AG09319 (cell line): ENCODE measurements around the gene CTDSPL.

ENCODE experiments used
- DNase-seq: peaks from one replicate; pipeline ENCODE4 v3.0.0-alpha.2; 2010; ENCODE audit warnings: low read depth; ENCODE audit errors: extremely low read depth
- TF ChIP-seq, protein P1 (sequence below): IDR thresholded peaks from 2 replicates; pipeline ENCODE4 v1.5.1; 2011; ENCODE audit warnings: low read depth, mild to moderate bottlenecking, inconsistent platforms, low read length, moderate library complexity

CTDSPL gene

DNA sequence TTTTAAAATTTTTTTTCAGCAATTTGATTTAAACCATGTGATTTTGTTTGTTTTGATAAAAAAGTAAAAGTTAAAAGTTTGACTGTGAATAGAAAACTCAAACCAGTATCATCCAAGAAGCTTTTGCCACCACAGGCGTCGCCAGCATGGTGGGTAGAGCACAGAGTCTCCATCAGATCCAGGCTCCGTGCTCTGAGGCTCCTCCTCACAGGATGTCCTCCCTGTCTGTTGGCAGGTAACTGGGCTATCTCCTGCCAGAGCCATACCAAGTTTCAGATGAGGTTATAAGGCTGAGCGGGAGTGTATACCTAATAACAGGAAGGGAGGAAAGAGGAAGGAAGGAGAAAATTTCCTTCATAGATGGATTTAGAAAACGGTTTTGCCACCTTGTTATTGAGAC, 28.8 kb downstream of the CTDSPL start:
- no peak for DNase-seq
- TF ChIP-seq, protein P1, sequence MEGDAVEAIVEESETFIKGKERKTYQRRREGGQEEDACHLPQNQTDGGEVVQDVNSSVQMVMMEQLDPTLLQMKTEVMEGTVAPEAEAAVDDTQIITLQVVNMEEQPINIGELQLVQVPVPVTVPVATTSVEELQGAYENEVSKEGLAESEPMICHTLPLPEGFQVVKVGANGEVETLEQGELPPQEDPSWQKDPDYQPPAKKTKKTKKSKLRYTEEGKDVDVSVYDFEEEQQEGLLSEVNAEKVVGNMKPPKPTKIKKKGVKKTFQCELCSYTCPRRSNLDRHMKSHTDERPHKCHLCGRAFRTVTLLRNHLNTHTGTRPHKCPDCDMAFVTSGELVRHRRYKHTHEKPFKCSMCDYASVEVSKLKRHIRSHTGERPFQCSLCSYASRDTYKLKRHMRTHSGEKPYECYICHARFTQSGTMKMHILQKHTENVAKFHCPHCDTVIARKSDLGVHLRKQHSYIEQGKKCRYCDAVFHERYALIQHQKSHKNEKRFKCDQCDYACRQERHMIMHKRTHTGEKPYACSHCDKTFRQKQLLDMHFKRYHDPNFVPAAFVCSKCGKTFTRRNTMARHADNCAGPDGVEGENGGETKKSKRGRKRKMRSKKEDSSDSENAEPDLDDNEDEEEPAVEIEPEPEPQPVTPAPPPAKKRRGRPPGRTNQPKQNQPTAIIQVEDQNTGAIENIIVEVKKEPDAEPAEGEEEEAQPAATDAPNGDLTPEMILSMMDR: no peak

DNA sequence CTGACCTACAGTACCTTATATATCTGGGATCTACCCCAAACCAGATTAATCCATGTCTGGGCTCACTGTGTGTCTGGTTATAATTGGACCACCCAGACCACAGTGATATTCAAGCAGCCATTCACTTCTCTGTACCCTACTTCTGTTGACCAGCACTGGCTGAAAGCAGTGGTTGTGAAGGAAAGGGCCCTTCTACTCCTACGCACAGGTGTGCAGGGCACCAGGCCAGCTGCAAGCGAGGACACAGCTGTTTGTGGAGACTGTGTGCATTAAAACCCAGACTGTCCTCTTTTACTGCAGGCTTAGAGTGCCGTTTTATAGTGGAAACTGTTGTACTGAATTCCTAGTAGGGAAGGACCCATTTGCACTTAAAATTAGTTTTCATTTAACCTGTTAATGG, 29.5 kb downstream of the CTDSPL start:
- TF ChIP-seq, protein P1: no peak
- no peak for DNase-seq

DNA sequence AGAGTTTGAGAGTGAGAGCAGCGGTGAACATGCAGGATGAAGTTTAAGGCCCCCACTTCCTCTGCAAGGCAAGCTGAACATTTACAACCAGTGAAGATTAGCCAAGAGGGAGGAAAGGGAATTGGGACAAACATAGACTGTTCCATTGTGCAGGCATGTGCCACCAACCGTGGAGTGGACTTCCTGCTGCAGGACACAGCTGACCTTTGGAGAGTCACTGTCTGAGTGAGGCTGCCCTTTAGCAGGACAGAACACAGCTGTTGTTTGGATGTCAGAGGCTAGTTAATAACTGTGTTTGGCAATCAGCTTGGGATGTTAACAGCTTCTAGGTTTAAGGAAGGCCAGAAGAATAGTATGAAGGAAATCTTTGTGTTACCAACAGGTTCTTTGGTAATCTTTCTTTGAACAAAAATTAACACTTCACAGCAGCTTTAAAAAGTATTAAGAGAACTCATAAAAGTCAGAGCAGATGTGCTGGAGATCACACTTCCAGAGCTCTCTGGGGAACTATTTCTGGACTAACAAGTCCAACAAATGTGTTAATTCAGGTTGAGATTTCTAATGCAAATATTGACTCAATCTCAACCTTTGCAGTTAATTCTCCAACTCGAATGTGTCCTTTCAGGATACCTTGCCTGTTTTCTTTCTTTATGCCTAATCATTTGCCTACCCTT, 31.4 kb downstream of the CTDSPL start:
- TF ChIP-seq, protein P1: no peak
- DNase-seq: no peak

DNA sequence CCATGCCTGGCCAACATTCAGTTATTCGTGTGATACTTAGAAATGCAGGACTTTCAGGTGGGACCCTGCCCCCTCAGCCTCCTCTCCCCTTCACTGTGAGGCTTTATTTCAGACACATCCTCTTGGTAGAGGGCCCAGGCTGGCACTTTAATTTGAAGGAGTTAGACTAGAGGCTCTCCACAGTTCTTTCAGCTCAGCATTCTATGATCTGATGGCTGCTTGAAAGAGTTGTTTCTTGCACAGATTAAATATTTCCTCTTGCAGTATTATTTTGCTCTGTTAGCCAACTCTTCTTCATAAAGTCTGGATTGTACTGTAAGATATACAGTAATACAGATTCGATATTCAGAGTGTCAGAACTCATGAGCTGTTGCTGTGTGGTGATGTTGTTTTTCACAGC, 35.1 kb downstream of the CTDSPL start:
- TF ChIP-seq, protein P1: no peak
- no peak for DNase-seq

DNA sequence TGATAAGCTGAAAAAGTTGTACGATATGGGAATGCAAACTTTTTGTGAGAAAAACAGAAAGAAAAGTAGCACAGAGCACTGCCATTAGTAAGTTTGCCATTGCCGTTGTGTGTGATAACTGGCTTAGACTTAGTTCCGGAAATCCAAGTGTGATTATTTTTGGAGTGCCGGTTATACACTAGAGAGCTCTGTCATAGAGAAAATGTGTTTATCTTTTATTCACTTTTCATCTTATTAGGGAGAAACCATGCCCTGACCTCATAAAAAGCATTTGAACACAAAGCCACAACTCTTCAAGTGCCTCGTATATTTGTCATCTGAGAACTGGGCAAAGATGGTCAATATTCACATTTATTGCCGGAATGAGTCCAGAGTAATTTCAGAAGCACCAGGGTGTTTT, 36.1 kb downstream of the CTDSPL start:
- TF ChIP-seq, protein P1: no peak

DNA sequence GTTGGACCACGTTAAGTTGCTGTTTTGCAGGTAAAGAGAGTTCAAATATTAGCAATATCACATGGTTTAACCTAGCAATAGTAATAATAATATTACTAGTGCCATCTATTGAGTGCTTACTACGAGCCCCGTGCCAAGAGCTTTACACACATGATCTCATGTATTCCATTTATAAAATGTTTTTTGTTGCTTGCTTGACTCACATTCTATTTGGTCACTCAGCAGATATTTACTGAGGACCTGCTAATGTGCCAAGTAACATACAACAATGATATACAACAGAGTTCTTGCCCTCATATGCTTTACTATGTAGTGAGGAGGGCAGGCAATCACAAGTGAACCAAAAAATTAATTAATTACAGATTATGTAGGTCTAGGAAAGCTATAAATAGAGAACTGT, 36.7 kb downstream of the CTDSPL start:
- TF ChIP-seq, protein P1: no peak
- no peak for DNase-seq

More for the DNA sequence above, 36.1 kb downstream of the CTDSPL start:
- DNase-seq: no peak

DNA sequence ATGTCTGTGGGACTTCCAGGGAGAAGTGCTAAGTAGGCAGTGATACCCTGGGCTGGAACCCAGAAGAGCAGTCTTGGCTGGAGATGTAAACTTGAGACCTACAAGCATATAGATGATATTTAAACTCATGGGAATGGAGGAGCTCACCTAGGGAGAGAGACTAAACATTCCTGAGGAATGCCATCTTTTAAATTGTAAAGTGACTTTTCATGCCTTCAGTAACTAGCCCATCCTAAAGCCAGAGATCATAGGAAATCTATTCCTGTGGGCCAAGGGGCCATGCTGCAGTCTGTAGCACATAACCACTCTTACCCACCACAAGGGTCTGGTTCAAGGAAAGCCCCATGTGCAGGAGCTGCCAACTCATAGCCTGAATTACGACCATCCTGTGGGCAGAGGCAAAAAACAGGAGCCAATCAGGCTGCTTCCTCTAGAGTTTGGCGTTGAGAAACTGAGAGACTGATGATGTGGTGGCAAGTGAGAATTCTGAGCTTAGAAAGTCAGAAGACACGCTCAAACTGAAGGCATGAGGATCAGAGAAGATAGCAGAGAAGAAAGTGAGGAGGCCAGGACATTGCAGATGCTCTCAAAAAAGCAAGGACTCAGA, 37.5 kb downstream of the CTDSPL start:
- no peak for DNase-seq
- TF ChIP-seq, protein P1: no peak
